Inflammatory macrophage treated with lipopolysaccharide for 4 hours (primary cell): Measurements from ENCODE around the gene GRAMD1A.
"Not testable (repeated sequence)": the region's sequence is repeated elsewhere in the genome, so short reads cannot be mapped to it uniquely, and the experiment has no call there.

Source experiments
- DNase-seq: peaks from one replicate; pipeline ENCODE4 v3.0.0-alpha.2; 2020

Gene GRAMD1A

GRCh38 chr19:34999498-35000337 lies at the start of gene GRAMD1A:
TSS of gene GRAMD1A (plus strand) at chr19:35000323. CDS start at chr19:35000479, 156 bp downstream.
- DNase-seq = peak; percentile 92

GRCh38 chr19:34953092-34953491 lies 47.0 kb upstream of the GRAMD1A start:
- DNase-seq = no peak

- no peak for DNase-seq
These were observed 42.0 kb upstream of the GRAMD1A start for GRCh38 chr19:34957830-34958751.

- no peak for DNase-seq
These were observed 41.1 kb upstream of the GRAMD1A start for GRCh38 chr19:34959021-34959420.

- DNase-seq = no peak
These were observed 39.9 kb upstream of the GRAMD1A start for GRCh38 chr19:34960103-34960805.

- no peak for DNase-seq
These were observed 39.0 kb upstream of the GRAMD1A start for GRCh38 chr19:34960940-34961679.

GRCh38 chr19:34961775-34962686 lies 38.1 kb upstream of the GRAMD1A start:
- no peak for DNase-seq

- DNase-seq = no peak
These were observed 37.2 kb upstream of the GRAMD1A start for GRCh38 chr19:34962687-34963572.

- DNase-seq = peak; percentile 25
These were observed 36.3 kb upstream of the GRAMD1A start, which contains the start of gene ZNF792 for GRCh38 chr19:34963573-34964406. TSS of gene ZNF792 (minus strand) at chr19:34964229. CDS start at chr19:34963662, 567 bp downstream.

- no peak for DNase-seq
These were observed 35.5 kb upstream of the GRAMD1A start for GRCh38 chr19:34964598-34964997.

GRCh38 chr19:34965505-34965904 lies 34.6 kb upstream of the GRAMD1A start:
- DNase-seq = not testable (repeated sequence)

- no peak for DNase-seq
These were observed 32.6 kb upstream of the GRAMD1A start for GRCh38 chr19:34967551-34967950.

- DNase-seq = no peak
These were observed 30.4 kb upstream of the GRAMD1A start for GRCh38 chr19:34969721-34970120.

GRCh38 chr19:34970185-34970780 lies 29.8 kb upstream of the GRAMD1A start:
- DNase-seq = not testable (repeated sequence)

GRCh38 chr19:34972163-34972705 lies 27.9 kb upstream of the GRAMD1A start:
- no peak for DNase-seq

- DNase-seq = peak; percentile 95
These were observed 25.5 kb upstream of the GRAMD1A start for GRCh38 chr19:34974646-34975045.

GRCh38 chr19:34975056-34975455 lies 25.1 kb upstream of the GRAMD1A start:
- no peak for DNase-seq

GRCh38 chr19:34976611-34977010 lies 23.5 kb upstream of the GRAMD1A start:
- no peak for DNase-seq
